Epithelial cell of proximal tubule (primary cell): ENCODE results near the gene TMEM201. TPM values are rescaled to one million over a fixed set of nuclear protein-coding genes. Genes with fewer than 3 reads are reported as not detected.
A peak's percentile ranks its signal among the peaks of the same experiment; 100 is the strongest.

Experiments
- DNase-seq: peaks from one replicate; pipeline ENCODE4 v3.0.0-alpha.2; 2011; ENCODE audit warnings: low read depth
- H3K4me3 ChIP-seq: 2 replicates; pipeline ENCODE4 v1.5.1; 2011; ENCODE audit warnings: low read depth, mild to moderate bottlenecking, low read length
- total RNA-seq: library from RNA; depleted of rRNA; stranded (reverse); fragments of >200 nt; gene quantifications from 2 replicates; pipeline ENCODE4 v1.2.3, GENCODE V29; 2015
- TF ChIP-seq, protein P1 (sequence below): conservative IDR thresholded peaks from 2 replicates; pipeline ENCODE4 v1.5.1; 2012; ENCODE audit warnings: low read depth, mild to moderate bottlenecking, low read length

Gene TMEM201, protein sequence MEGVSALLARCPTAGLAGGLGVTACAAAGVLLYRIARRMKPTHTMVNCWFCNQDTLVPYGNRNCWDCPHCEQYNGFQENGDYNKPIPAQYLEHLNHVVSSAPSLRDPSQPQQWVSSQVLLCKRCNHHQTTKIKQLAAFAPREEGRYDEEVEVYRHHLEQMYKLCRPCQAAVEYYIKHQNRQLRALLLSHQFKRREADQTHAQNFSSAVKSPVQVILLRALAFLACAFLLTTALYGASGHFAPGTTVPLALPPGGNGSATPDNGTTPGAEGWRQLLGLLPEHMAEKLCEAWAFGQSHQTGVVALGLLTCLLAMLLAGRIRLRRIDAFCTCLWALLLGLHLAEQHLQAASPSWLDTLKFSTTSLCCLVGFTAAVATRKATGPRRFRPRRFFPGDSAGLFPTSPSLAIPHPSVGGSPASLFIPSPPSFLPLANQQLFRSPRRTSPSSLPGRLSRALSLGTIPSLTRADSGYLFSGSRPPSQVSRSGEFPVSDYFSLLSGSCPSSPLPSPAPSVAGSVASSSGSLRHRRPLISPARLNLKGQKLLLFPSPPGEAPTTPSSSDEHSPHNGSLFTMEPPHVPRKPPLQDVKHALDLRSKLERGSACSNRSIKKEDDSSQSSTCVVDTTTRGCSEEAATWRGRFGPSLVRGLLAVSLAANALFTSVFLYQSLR
- total RNA-seq = 8.9 and 20.0 TPM in 2 replicates

DNA sequence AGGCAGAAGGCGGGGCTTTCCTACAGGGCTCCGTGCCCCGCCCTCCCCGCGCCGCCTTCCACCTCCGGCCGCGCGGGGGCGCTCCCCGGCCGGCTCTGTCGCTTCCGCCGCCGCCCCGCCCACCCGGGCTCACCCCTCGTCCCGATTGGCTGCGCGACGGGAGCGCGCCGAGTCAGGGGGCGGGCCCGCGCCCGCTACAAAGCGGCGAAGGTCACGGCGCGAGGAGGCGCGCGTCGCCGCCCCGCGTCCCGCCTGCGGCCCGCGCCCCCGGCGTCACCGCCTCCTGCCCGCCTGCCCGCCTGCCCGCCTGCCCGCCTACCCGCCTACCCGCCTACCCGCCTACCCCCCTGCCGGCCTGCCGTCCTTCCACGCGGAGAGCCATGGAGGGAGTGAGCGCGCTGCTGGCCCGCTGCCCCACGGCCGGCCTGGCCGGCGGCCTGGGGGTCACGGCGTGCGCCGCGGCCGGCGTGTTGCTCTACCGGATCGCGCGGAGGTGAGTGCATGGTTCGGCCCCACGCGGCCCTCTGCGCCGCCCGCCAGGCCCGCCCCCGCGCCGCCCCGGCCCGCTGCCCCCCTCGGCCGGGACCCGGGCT, at the start of gene TMEM201:
TMEM201 (plus strand) TSS at position 361 of the 593 bp plus-strand sequence; CDS start at position 381, 20 bp downstream.
- TF ChIP-seq, protein P1, sequence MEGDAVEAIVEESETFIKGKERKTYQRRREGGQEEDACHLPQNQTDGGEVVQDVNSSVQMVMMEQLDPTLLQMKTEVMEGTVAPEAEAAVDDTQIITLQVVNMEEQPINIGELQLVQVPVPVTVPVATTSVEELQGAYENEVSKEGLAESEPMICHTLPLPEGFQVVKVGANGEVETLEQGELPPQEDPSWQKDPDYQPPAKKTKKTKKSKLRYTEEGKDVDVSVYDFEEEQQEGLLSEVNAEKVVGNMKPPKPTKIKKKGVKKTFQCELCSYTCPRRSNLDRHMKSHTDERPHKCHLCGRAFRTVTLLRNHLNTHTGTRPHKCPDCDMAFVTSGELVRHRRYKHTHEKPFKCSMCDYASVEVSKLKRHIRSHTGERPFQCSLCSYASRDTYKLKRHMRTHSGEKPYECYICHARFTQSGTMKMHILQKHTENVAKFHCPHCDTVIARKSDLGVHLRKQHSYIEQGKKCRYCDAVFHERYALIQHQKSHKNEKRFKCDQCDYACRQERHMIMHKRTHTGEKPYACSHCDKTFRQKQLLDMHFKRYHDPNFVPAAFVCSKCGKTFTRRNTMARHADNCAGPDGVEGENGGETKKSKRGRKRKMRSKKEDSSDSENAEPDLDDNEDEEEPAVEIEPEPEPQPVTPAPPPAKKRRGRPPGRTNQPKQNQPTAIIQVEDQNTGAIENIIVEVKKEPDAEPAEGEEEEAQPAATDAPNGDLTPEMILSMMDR = peak; percentile 57
- no peak for DNase-seq
- peak within 1 kb of the TSS; percentile 65 for H3K4me3 ChIP-seq

DNA sequence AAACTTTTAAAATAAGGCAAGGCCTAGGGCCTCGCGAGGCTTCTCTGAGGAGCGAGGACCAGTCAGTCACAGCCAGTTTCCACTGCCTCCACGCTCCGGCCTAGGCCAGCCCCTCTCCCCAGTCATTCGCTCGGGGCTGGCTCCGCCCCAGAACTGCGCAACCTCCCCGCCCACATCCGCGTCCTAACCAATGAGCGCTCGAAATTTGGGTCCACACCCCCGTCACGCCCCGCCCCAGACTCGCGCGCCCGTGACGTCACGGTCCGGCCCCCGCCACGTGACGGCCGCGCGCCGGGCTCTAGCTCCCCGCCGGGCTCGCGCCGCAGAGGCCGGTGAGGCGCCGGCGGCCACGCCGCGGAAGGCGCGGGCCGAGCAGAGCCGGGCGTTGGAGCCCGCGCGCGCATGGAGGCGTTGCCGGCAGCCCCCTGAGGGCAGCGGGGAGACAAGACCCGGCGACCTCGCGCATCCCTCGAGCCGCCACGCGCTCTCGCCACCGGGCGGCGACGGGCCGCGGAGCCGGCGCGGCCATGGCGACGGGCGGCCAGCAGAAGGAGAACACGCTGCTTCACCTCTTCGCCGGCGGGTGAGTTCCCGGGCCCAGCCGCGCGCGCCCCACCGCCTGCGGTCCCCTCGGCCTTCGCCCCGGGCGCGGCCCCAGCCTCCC, 49.4 kb upstream of the TMEM201 start, which contains the start of gene SLC25A33:
SLC25A33 (plus strand) TSS at position 301 of the 664 bp plus-strand sequence; CDS start at position 528, 227 bp downstream.
- H3K4me3 ChIP-seq = peak within 1 kb of the TSS; percentile 79
- TF ChIP-seq, protein P1 = no peak
- DNase-seq = no peak

DNA sequence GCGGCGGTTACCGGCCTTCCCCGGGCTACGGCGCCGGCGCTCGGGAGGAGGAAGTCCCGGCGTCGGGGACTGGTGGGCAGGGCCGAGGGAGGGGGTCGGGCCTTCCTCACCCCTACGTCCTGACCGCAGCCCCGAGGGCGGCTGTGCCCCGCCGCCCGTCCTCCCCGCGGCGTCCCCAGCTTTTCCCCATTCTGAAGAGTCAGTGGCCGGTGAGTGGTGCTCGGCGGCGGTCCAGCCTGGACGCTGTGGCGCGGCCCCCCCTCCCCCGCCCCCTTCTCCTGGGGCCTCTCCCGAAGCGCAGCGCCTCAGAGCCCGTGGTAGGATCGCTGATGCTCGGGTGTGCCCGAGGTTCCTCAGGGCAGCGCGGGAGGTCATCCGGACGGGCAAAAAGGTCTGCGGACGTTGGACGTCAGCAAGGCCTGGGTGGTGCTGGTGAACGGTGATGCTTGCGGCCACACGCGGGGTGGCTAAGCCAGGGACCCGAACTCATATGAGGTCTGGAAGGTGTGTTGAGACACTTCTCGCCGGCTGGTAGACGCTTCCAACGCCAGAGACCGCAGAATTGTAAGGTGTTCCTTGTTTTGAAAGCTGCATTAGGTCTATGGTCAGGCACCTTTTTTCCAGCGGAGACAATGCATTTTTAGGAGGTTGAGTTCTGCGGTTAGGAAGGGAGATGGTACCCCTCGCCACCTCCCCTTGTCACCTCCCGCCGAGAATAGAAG, 48.7 kb upstream of the TMEM201 start:
- TF ChIP-seq, protein P1 = no peak
- DNase-seq = no peak
- H3K4me3 ChIP-seq = peak overlapping the region; percentile 79

DNA sequence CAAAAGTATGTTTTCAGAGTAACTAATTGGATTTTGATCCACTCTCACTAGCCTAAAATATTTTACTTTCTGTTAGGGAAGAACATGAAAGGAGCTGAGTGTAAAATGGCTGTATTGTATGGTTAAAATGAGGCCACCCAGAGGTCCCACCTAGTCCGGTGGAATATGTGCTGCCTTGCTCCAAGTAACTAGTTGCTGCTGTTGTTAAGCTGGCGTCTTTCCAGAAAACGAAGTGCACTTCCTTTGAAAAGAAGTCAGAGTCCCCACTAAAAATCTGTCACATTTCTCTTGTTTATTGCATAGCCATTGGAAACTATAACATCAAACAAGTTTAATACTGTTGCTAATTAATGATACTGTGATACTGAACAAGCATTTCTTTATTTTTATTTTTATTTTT, 46.3 kb upstream of the TMEM201 start:
- no peak for DNase-seq
- TF ChIP-seq, protein P1 = no peak
- H3K4me3 ChIP-seq = no peak overlapping the region

DNA sequence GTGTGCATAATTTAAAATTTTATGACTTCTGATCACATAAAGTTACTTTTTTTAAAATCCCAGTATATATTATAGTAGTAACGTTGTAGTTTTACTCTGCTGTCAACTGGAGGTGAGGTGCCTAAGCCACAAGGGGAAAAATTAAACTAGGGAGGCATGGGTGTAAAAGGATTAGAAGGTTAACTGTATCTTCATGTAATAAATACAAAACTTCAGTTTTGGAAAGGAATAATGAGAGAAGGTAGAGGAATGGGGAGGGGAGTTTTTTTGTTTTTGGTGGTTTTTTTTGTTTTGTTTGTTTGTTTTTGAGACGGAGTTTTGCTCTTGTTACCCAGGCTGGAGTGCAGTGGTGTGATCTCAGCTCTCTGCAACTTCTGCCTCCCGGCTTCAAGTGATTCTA, 43.8 kb upstream of the TMEM201 start:
- no peak overlapping the region for H3K4me3 ChIP-seq
- TF ChIP-seq, protein P1 = no peak
- DNase-seq = no peak

DNA sequence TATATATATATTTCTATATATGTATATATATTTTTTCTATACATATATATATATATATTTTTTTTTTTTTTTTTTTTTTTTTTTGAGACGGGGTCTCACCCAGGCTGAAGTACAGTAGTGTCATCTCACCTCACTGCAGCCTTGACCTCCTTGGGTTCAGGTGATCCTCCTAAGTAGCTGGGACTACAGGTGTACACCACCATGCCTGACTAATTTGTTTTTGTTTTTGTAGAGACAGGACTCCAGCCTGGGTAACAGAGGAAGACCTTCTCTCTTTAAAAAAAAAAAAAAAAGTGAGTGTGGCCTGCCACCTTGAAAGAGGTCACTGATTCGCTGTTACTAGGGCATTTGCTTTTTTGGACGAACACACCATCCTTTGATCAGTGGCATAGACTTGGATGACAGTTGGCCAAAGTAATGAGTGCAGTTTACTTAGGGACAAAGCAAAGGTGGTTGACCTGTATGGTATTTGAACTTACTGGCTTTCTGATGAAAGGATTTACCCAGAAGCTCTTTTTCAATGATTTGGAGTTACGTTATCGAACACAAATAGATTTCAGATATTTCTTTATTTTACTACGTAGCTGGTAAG, 38.7 kb upstream of the TMEM201 start:
- DNase-seq = no peak
- TF ChIP-seq, protein P1 = no peak
- no peak overlapping the region for H3K4me3 ChIP-seq
